Upper lobe of right lung (tissue), 1 donor: Measurements from ENCODE around the gene CRISPLD2. TPM values are rescaled to one million over a fixed set of nuclear protein-coding genes. Genes with fewer than 3 reads are reported as not detected.
A peak's percentile ranks its signal among the peaks of the same experiment; 100 is the strongest.

ENCODE experiments used
- ATAC-seq: fragments of 200-7000 bp; cut with Tn5 transposase; one replicate; pipeline ENCODE4 v1.9.1; 2020; ENCODE audit warnings: mild to moderate bottlenecking, moderate library complexity
- DNase-seq: peaks from one replicate; pipeline ENCODE4 v3.0.0-alpha.2; 2020
- H3K27ac ChIP-seq: fragments of 200-600 bp; one replicate; pipeline ENCODE4 v1.8.0; 2022
- H3K27me3 ChIP-seq: fragments of 200-600 bp; one replicate; pipeline ENCODE4 v1.8.0; 2022; ENCODE audit warnings: mild to moderate bottlenecking
- H3K36me3 ChIP-seq: fragments of 200-600 bp; one replicate; pipeline ENCODE4 v1.8.0; 2022
- H3K4me1 ChIP-seq: fragments of 200-600 bp; one replicate; pipeline ENCODE4 v1.8.0; 2022
- H3K4me3 ChIP-seq: fragments of 200-600 bp; one replicate; pipeline ENCODE4 v1.8.0; 2022; ENCODE audit warnings: mild to moderate bottlenecking
- H3K9me3 ChIP-seq: fragments of 200-600 bp; one replicate; pipeline ENCODE4 v1.8.0; 2022
- CTCF ChIP-seq: fragments of 200-600 bp; IDR thresholded peaks from one replicate; pipeline ENCODE4 v1.8.0; 2022; ENCODE audit warnings: antibody characterized with exemption
- intact Hi-C: fragments of 100-400 bp; cut with DNase I; formaldehyde crosslinking; loops from one replicate; pipeline ENCODE4 v1.11.0; 2022
- total RNA-seq: library from RNA; stranded (reverse); fragmentation: NEBNext Ultra II Directional; extraction: Animal tissue kit (Norgen Biotek cat#: 25700); gene quantifications from one replicate; pipeline ENCODE4 v1.2.1, GENCODE V29; 2021
- donor health status: DM: no; HTN: yes; CAD: no; lungs with severe emphysema.

Gene CRISPLD2
- total RNA-seq, 1 donor from 2014 or later = 61.9 TPM

- H3K27ac ChIP-seq = no peak overlapping the region
- H3K4me1 ChIP-seq = no peaks in the 10 kb centered on the region
- intact Hi-C loops = no loop called here
- H3K4me3 ChIP-seq = no peak overlapping the region
- peaks cover 59% of the 10 kb centered on the region for H3K36me3 ChIP-seq
- H3K9me3 ChIP-seq = no peaks in the 10 kb centered on the region
- ATAC-seq (no peak), DNase-seq (no peak)
- TF ChIP-seq CTCF = no peak
- H3K27me3 ChIP-seq = no peaks in the 10 kb centered on the region
These were observed 41.1 kb upstream of the CRISPLD2 start for GRCh38 chr16:84778720-84779119.

GRCh38 chr16:84780063-84780462, 39.7 kb upstream of the CRISPLD2 start:
- Histone ChIP-seq H3K4me1 (no peaks in the 10 kb centered on the region), H3K27ac (no peak overlapping the region), H3K27me3 (no peaks in the 10 kb centered on the region), H3K9me3 (no peaks in the 10 kb centered on the region), H3K4me3 (no peak overlapping the region), H3K36me3 (peaks cover 46% of the 10 kb centered on the region)
- intact Hi-C loops = no loop called here
- DNase-seq (no peak), ATAC-seq (no peak)
- TF ChIP-seq CTCF = no peak

GRCh38 chr16:84780544-84781376, 39.0 kb upstream of the CRISPLD2 start:
- H3K4me1 ChIP-seq = peaks cover under 1% of the 10 kb centered on the region
- H3K4me3 ChIP-seq = no peak overlapping the region
- H3K27me3 ChIP-seq = no peaks in the 10 kb centered on the region
- no peak for TF ChIP-seq CTCF
- no peak overlapping the region for H3K27ac ChIP-seq
- ATAC-seq = no peak
- no peaks in the 10 kb centered on the region for H3K9me3 ChIP-seq
- H3K36me3 ChIP-seq = peaks cover 39% of the 10 kb centered on the region
- DNase-seq = no peak
- intact Hi-C loops = no loop called here

DNA sequence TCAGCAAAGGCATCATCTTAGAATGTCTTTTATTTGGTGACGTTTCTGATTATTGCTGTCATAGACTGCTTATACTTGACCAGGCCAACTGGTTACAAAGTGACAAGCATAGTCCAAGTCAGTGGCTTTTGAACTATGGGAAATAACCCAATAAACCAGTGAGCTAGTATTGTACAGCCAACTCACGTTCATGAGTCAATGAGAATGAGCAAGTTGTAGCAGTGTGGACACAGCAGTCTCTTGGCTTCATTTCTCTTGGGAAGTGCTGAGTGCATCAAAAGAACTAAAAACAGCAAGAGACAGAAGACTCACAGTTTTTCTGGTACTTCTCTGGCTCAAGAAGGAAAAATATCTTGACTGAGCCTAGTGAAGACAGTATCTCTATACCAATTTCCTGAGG, 36.9 kb upstream of the CRISPLD2 start:
- intact Hi-C loops = no loop called here
- Histone ChIP-seq H3K4me3 (no peak overlapping the region), H3K27ac (no peak overlapping the region), H3K9me3 (no peaks in the 10 kb centered on the region), H3K4me1 (peaks cover 9% of the 10 kb centered on the region), H3K27me3 (no peaks in the 10 kb centered on the region), H3K36me3 (peaks cover 18% of the 10 kb centered on the region)
- no peak for TF ChIP-seq CTCF
- no peak for DNase-seq
- ATAC-seq = no peak

- peak; percentile 41 for ATAC-seq
- Histone ChIP-seq H3K9me3 (no peaks in the 10 kb centered on the region), H3K27ac (no peak overlapping the region), H3K4me3 (no peak overlapping the region), H3K36me3 (no peaks in the 10 kb centered on the region), H3K4me1 (peaks cover 9% of the 10 kb centered on the region), H3K27me3 (no peaks in the 10 kb centered on the region)
- intact Hi-C loops = no loop called here
- TF ChIP-seq CTCF = no peak
- peak; percentile 68 for DNase-seq
These were observed 33.8 kb upstream of the CRISPLD2 start for GRCh38 chr16:84785843-84786581.
